HG02970 (cell line): ENCODE data around the gene GRM8.

ENCODE experiments used
- ATAC-seq: cut with Tn5 transposase; IDR thresholded peaks from one replicate; pipeline ENCODE4 v1.9.1; 2021; ENCODE audit warnings: mild to moderate bottlenecking, moderate library complexity, moderate number of reproducible peaks; ENCODE audit not compliant: unreplicated experiment, low FRiP score

The GRM8 gene

DNA sequence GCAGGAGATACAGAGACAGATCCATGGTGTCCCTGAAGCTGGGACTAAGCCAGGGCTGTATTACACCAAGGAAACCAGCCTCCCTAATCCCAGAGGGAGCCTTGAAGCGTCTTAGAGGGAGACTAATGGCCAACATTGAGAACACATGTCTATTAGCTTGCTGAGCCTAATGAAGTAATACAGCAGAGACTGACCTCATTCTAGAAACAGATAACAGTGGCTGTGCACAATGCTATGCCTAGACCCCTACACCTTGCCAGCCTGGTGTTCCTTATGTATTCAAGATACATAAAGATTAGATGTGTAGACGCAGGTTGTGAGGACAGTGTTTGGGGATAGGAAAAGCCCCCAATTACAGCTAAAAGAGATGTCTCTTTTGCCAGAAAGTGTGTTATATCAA, 19.1 kb downstream of the GRM8 start:
- ATAC-seq = no peak

GRCh38 chr7:127231415-127231814, 21.3 kb downstream of the GRM8 start:
- ATAC-seq = no peak

GRCh38 chr7:127230192-127230925, 22.4 kb downstream of the GRM8 start:
- ATAC-seq = no peak

GRCh38 chr7:127226685-127227374, 25.9 kb downstream of the GRM8 start:
- ATAC-seq = no peak

DNA sequence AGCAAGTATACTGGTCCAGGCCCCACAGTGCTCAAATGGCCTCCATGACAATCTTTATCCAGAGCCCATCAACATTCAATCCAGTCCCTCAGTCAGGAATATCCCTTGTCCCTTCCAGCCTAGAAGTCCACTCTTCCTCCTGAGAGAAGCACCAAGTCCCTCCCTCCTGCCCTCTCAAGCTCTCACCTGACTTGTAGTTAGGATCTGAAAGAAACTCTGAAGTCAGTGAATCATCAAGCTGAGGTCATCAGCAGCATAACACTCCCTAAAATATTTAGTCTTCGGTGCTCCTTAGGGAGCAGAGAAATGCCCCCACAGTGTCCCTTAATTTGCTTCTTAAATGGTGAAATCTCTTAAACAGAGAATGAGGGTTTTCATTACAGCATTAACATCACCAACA, 31.0 kb downstream of the GRM8 start:
- ATAC-seq = no peak

- ATAC-seq = no peak
These were observed 37.6 kb downstream of the GRM8 start for GRCh38 chr7:127214956-127215718.

DNA sequence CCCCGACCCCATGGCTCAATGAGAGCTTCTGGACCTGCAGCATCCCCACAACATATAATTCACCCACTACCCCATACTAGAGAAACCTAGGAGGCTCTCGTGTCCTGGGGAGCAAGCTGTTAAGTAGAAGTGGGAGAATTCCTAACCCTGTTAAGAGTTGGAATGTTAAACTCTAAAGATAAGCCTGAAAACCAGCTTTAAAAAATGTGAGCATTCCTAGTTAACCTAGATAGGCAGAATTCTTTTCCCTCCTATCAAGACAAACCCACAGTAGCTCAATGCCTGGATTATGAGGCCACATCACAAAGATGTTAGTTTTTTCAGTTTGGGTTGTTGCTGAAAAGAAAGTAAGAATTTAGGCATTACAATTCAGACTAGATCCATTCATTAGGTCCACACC, 42.9 kb downstream of the GRM8 start:
- ATAC-seq = no peak

- no peak for ATAC-seq
These were observed 43.9 kb downstream of the GRM8 start for GRCh38 chr7:127208860-127209259.

- ATAC-seq = no peak
These were observed 44.4 kb downstream of the GRM8 start for GRCh38 chr7:127208351-127208750.

- no peak for ATAC-seq
These were observed 44.9 kb downstream of the GRM8 start for GRCh38 chr7:127207806-127208205.

DNA sequence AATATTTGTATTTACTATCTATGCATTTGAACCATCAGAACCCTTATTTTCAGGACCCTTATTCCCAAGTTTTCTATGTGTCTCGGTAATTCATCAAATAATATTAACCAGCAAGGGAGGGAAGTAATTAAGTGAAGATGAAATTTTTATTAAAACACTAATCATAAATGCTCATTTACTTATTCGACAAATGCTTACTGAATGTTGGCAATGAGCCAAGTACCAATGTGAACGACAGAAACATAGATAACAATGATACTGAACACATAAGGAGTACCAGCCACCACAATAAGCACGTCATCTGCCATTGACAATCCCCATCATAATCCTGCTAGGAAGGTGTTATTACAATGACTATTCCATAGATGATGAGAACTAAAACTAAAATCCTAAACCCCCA, 45.5 kb downstream of the GRM8 start:
- ATAC-seq = no peak

GRCh38 chr7:127194571-127194970, 58.2 kb downstream of the GRM8 start:
- ATAC-seq = no peak

GRCh38 chr7:127189886-127190285, 62.9 kb downstream of the GRM8 start:
- no peak for ATAC-seq

- no peak for ATAC-seq
These were observed 63.7 kb downstream of the GRM8 start for GRCh38 chr7:127189074-127189473.

DNA sequence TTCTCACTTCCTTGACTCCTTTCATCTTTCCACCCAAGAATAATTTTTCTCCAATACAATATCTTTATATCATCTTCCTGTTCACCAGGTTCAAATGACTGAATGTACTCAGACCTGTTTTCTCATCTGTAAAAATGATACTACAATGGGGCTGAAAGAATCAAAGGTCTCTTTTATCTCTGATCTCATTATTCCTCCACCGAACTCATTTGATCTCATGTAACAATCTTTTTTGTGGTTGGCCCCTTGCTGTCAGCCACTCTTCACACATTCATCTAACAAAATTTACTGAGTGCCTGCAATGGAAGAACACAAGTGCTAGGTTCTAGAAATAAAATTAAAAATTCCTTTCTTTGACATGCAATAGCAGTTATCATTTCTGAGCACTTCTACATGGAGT, 65.0 kb downstream of the GRM8 start:
- ATAC-seq = no peak

DNA sequence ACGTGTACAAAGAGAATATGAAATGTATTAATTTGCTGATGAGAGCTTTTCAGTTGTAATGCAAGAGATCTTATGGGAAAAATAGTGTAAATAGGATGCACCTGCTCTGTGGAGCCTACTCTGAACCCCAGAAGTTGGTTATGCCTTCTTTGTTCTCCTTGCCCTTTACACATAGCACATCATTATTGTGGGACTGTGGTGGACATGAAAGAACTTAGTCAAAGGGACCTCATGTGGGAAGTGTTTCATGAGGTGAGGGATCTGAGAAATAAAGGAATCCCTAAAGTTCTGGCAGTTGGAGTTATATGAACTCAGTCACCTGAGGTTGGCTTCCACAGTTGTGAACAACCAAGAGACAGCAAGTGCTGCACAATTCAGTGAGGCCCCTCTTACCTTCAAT, 66.1 kb downstream of the GRM8 start:
- ATAC-seq = no peak

DNA sequence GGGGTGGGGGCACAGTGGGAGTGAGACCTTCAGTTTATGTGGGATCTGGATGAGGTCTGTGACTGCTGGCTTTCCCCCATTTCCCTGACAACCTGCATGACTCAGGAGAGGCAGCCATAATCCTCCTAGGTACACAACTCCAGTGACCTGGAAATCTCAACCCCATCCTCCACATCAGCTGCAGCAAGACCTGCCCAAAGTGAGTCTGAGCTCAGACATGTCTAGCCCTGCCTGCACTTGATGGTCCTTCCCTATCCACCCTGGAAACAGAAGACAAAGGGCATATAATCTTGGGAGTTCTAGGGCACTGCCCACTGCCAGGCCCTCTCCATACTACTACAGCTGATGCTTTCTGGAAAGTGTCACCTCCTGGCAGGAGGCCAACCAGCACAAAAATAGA, 75.6 kb downstream of the GRM8 start:
- no peak for ATAC-seq

GRCh38 chr7:127162366-127162765, 90.4 kb downstream of the GRM8 start:
- no peak for ATAC-seq

DNA sequence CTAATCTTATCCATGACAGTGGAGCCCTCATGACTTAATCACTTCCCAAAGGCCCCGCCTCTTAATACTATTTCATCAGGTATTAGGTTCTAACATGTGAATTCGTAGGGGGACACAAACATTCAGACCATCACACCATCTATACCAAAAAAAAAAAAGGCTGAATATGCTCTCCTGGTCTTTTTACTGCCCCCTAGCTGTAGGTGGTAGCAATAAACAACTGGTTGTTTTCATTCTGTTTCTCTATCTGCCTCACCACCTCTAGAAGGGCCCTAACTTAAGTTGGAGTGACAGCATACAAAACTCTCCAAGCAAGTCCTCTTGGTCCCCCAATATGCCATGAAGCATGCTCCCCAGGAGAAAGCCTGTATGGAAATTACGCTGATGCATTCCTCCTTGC, 94.1 kb downstream of the GRM8 start:
- no peak for ATAC-seq

DNA sequence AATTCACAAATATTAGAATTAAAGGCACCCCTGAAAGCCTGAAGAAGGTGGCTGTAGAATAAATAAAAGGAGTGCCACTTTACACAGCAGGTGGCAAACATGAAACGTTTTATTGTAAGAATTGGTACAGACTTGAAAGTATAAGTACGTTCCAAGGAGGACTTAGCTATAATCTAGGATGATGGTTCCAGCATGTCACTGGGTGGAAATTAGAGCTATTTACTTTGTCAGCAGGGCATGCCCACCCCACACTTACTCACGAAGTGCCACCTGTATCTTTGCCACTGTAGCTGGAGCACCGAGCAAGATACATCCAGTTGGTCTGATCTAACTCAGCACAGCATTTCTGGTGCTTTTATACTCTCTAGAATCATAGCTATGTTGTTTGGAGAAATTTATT, 97.8 kb downstream of the GRM8 start:
- no peak for ATAC-seq

DNA sequence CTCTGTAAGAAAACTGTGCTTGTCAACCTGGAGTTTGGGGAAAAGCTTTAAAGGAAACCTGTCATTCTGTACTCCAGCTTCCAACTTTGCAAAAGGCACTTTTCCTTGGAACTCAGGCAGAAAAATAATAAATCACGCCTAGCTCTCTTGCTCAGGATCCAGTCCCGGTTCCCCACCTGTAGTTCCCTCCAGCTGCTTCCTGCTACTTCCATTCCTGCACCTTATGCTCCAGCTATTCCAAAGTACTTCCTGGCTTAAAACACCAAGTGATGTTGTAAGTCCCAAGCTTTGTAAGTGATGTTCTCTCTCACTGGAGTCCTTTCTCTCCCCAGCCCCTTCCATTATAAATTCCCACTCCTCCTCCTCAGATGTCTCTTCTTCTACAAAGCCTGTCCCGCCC, 98.6 kb downstream of the GRM8 start:
- no peak for ATAC-seq

- no peak for ATAC-seq
These were observed 99.4 kb downstream of the GRM8 start for GRCh38 chr7:127153315-127153714.
